Progenitor cell of endocrine pancreas (in vitro differentiated cells): Measurements from ENCODE around the gene PRRX2. TPM values are rescaled to one million over a fixed set of nuclear protein-coding genes. Genes with fewer than 3 reads are reported as not detected.

Experiments used
- DNase-seq: peaks from one replicate; pipeline ENCODE4 v3.0.0; 2021; ENCODE audit warnings: low spot score; ENCODE audit not compliant: unreplicated experiment
- H3K27ac Mint-ChIP-seq: 2 replicates; pipeline ENCODE4 v1.8.0; 2021; ENCODE audit warnings: mild to moderate bottlenecking, moderate library complexity, mixed read lengths
- H3K27me3 Mint-ChIP-seq: 2 replicates; pipeline ENCODE4 v1.8.0; 2021; ENCODE audit warnings: mixed read lengths
- H3K36me3 Mint-ChIP-seq: 2 replicates; pipeline ENCODE4 v1.8.0; 2022; ENCODE audit warnings: mixed read lengths; ENCODE audit not compliant: insufficient read depth
- H3K4me1 Mint-ChIP-seq: 2 replicates; pipeline ENCODE4 v1.8.0; 2021; ENCODE audit warnings: low read depth, mixed read lengths
- H3K4me3 Mint-ChIP-seq: 2 replicates; pipeline ENCODE4 v1.8.0; 2021; ENCODE audit warnings: low read depth, mild to moderate bottlenecking, moderate library complexity, mixed read lengths
- H3K9me3 Mint-ChIP-seq: 2 replicates; pipeline ENCODE4 v1.8.0; 2021; ENCODE audit warnings: low read depth, mixed read lengths
- total RNA-seq: library from RNA; stranded (reverse); gene quantifications from 2 replicates; pipeline ENCODE4 v1.2.1, GENCODE V29; 2021
- TF ChIP-seq, protein P1 (sequence below): fragments of 200-600 bp; sonication (generic); IDR thresholded peaks from one replicate; pipeline ENCODE4 v1.5.0; 2021; ENCODE audit warnings: antibody characterized with exemption, mild to moderate bottlenecking; ENCODE audit not compliant: unreplicated experiment

PRRX2 gene
- total RNA-seq, 1 donor from 2014 or later: 0.79 TPM

DNA sequence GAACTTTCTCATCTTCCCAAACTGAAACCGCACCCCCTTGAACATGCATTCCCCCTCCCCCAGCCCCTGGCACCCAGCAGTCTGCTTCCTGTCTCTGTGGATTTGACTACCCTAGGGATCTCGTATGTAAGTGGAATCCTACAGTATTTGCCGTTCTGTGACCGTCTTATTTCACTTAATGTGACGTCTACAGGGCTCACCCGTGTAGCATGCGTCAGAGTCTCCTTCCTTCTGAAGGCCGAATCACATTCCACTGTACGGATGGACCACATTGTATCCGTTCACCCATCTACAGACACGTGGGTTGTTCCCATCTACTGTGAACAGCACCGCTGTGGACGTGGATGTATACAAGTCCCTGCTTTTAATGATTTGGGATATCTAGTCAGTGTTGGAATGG lies 4.5 kb downstream of the PRRX2 start:
- no peaks in the 10 kb centered on the region for H3K4me1 Mint-ChIP-seq
- H3K9me3 Mint-ChIP-seq: no peaks in the 10 kb centered on the region
- H3K4me3 Mint-ChIP-seq: no peak overlapping the region
- H3K27me3 Mint-ChIP-seq: peaks cover 13% of the 10 kb centered on the region
- TF ChIP-seq, protein P1, sequence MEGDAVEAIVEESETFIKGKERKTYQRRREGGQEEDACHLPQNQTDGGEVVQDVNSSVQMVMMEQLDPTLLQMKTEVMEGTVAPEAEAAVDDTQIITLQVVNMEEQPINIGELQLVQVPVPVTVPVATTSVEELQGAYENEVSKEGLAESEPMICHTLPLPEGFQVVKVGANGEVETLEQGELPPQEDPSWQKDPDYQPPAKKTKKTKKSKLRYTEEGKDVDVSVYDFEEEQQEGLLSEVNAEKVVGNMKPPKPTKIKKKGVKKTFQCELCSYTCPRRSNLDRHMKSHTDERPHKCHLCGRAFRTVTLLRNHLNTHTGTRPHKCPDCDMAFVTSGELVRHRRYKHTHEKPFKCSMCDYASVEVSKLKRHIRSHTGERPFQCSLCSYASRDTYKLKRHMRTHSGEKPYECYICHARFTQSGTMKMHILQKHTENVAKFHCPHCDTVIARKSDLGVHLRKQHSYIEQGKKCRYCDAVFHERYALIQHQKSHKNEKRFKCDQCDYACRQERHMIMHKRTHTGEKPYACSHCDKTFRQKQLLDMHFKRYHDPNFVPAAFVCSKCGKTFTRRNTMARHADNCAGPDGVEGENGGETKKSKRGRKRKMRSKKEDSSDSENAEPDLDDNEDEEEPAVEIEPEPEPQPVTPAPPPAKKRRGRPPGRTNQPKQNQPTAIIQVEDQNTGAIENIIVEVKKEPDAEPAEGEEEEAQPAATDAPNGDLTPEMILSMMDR: no peak
- no peaks in the 10 kb centered on the region for H3K36me3 Mint-ChIP-seq
- H3K27ac Mint-ChIP-seq: no peak overlapping the region
- no peak for DNase-seq

DNA sequence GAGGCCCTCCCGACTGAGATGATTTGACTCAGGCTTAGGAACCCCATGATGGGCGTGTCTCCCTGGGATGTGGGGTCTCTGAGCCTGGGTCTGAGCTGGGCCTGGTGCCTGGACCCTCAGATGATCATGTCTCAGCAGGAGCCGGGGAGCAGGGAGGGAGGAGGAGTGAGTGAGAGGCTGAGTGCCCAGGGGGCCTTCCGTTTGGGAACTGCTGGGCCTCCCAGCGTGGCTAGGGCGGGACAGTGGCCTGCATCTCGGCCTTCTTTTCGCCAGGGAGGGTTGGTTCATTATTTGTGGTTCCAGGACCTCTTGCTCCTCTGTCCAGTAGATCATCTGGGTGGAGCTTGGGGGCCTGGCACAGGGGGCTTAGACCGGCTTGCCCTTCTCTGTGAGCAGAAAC lies 5.6 kb downstream of the PRRX2 start:
- Mint-ChIP-seq H3K36me3 (no peaks in the 10 kb centered on the region), H3K4me1 (no peaks in the 10 kb centered on the region), H3K4me3 (no peak overlapping the region), H3K9me3 (no peaks in the 10 kb centered on the region), H3K27me3 (peaks cover 11% of the 10 kb centered on the region), H3K27ac (no peak overlapping the region)
- no peak for DNase-seq
- TF ChIP-seq, protein P1: no peak

DNA sequence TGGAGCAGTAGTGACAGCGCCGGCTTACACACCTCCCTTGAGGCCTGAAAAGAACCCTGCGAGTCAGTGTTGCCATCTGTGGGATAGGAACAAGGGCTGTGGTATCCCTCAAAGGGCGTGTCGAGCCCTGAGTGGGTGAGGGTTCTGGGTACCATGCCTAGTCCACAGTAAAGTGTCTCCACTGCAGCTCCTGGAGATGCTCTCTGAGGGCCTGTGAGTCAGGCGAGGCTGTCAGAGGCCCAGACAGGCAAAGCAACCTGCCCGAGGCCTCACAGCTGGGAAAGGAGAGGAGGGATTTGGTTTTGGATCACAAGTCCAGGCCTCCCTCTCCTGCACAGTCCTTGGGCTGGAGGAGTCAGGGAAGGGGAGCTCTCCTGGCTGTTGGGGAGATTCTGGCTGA lies 6.1 kb downstream of the PRRX2 start:
- DNase-seq: no peak
- H3K4me3 Mint-ChIP-seq: no peak overlapping the region
- TF ChIP-seq, protein P1: no peak
- peaks cover 11% of the 10 kb centered on the region for H3K27me3 Mint-ChIP-seq
- no peaks in the 10 kb centered on the region for H3K4me1 Mint-ChIP-seq
- no peaks in the 10 kb centered on the region for H3K9me3 Mint-ChIP-seq
- no peak overlapping the region for H3K27ac Mint-ChIP-seq
- H3K36me3 Mint-ChIP-seq: no peaks in the 10 kb centered on the region

DNA sequence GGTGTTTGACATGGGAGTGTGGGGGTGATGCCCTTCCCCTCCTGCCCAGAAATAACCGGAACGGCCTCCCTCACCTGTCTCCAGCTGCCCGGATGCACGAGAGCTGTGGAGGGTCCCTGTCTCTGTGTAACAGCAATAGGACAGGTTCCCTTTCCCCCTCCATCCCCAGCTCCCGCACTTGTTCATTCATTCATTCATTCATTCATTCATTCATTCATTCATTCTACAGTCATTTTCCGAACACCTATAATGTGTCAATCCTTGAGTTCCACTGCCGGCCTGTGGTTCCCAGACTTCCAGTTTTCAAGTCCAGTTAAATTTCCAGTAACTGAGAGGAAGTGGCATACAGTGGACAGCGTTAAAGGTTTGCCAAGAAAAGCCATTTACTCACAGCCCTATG lies 7.3 kb downstream of the PRRX2 start:
- no peak overlapping the region for H3K4me3 Mint-ChIP-seq
- no peak for DNase-seq
- no peaks in the 10 kb centered on the region for H3K4me1 Mint-ChIP-seq

DNA sequence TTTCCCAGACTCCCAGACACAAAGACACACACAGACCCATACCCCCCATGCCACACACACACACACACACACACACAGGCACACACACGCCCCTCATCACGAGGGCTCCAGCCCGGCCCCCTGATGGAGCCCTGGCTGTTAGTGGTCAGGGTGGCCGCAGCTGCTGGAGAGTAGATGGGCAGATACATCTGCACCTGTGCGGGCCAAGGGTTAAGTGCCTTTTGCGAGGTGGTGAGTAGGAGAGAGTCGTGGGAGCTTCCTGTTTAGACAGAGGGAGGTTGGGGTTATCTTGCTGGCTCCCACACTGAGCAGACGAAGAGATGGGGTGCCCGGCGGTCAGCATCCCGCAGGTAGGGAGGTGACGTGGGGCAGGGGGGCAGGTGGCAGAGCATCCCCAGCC lies 8.2 kb downstream of the PRRX2 start:
- Mint-ChIP-seq H3K4me1 (no peaks in the 10 kb centered on the region), H3K4me3 (no peak overlapping the region), H3K9me3 (no peaks in the 10 kb centered on the region), H3K27me3 (peaks cover 10% of the 10 kb centered on the region), H3K27ac (peak overlapping the region; percentile 29), H3K36me3 (no peaks in the 10 kb centered on the region)
- TF ChIP-seq, protein P1: no peak
- DNase-seq: no peak

More for the DNA sequence above, 7.3 kb downstream of the PRRX2 start:
- TF ChIP-seq, protein P1: no peak
- H3K27me3 Mint-ChIP-seq: peaks cover 10% of the 10 kb centered on the region
- no peaks in the 10 kb centered on the region for H3K36me3 Mint-ChIP-seq
- no peaks in the 10 kb centered on the region for H3K9me3 Mint-ChIP-seq
- no peak overlapping the region for H3K27ac Mint-ChIP-seq
